Measurements from ENCODE around the gene HNRNPL. TPM values are rescaled to one million over a fixed set of nuclear protein-coding genes. Genes with fewer than 3 reads are reported as not detected.
A peak's percentile ranks its signal among the peaks of the same experiment; 100 is the strongest.

HNRNPL gene
- total and polyA plus RNA-seq, 10 of the 15 experiments (the other 5 are each of a cell fraction or from before 2014, with no cell fraction given), result 32.5 to 512 (median 306) TPM

GRCh38 chr19:38849147-38849859 lies 483 bp downstream of the HNRNPL start (continued):
- TF ChIP-seq RELB (IDR thresholded peaks at IDR 0.05; ENCODE audit: low read depth), result peak; percentile 90
- no peak for TF ChIP-seq ESRRA (IDR thresholded peaks at IDR 0.05; ENCODE audit: low read length)
- no peak; a peak in 1 of 4 replicates for TF ChIP-seq IKZF2 (IDR thresholded peaks at IDR 0.05)
- TF ChIP-seq SREBF1 (IDR thresholded peaks at IDR 0.05; ENCODE audit: low read length), result no peak

DNA sequence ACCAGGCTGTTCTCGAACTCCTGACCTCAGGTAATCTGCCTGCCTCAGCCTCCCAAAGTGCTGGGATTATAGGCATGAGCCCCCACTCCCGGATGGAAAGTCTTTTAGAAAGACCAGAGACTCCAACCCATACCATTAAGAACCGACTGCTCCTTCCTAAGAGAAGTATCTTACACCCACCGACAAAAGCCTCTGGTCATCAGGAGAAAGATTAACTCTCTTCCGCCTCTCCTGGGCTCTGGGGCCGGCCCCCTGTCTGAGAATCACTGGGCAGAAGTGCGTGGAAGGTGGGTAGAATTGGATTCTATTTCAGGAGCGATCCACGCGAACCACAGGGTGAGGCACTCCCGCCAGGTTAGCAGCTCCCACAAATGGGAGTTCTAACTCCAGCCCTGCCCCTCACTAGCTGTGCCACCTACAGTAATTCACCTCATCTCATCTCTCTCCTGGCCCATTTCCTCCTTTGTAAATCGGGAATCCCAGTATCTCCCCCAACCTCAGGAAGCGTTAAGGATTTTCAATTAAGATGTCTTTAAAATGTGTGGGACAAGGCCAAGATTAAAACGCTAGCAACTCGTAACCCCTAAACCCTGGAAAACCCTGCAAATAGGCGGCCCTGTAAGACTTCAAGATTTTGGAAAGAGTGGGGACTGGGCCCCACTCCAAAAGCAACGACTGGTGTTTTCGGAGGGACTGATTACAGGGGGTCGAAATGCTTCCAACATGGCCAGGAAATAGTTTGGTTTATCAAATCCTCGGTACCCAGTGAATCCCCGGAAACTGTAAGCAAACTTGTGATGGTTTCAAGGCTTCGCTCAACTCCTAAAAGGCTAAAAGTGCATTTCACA lies 1.3 kb downstream of the HNRNPL start:
- peaks cover 53% of the 10 kb centered on the region for H3K79me2 ChIP-seq (ENCODE audit: control insufficient read depth, insufficient read depth, low read length)
- RAD21 ChIA-PET (ENCODE audit: unreplicated experiment), result interaction anchor here (0.9 to 2.8 kb wide), 13 partner anchors 9 to 305 kb away, joined by 3 to 20 read pairs (median 4); partner anchors contain the start of genes ACTN4, ECH1, EIF3K and RINL
- peak overlapping the region; percentile 96 for H3K27ac ChIP-seq (ENCODE audit: control insufficient read depth, insufficient read depth)
- peaks cover 24 to 32% of the 10 kb centered on the region in 2 experiments for H3K36me3 ChIP-seq (ENCODE audit: control insufficient read depth in 2 of 2, insufficient read depth in 2 of 2, low read length in 1 of 2)
- POLR2A ChIA-PET, result interaction anchor here (0.5 to 3.8 kb wide), 22 partner anchors 9 to 437 kb away, joined by 3 to 43 read pairs (median 5); partner anchors contain the start of genes ECH1, EIF3K, FBXO17 and MAP4K1
- peaks cover 9% of the 10 kb centered on the region for H4K20me1 ChIP-seq (ENCODE audit: control insufficient read depth, insufficient read depth)
- peak overlapping the region; percentile 79 for H3K4me3 ChIP-seq
- H3K9ac ChIP-seq (ENCODE audit: control insufficient read depth, insufficient read depth, low read length), result peak overlapping the region; percentile 98
- TSS peak; percentile 66 for BruUV-seq (replicated peaks)
- ATAC-seq (no peak), FAIRE-seq (peak; percentile 7), DNase-seq (ENCODE audit: low read depth, low spot score) (no peak)
- H3K4me2 ChIP-seq (ENCODE audit: control insufficient read depth, insufficient read depth), result peak overlapping the region; percentile 85
- no peaks in the 10 kb centered on the region for H3K27me3 ChIP-seq (replicated peaks in 1 of 2; ENCODE audit: control insufficient read depth in 2 of 2, insufficient read depth in 2 of 2, low read length in 1 of 2)
- H3K9me3 ChIP-seq (replicated peaks; ENCODE audit: control insufficient read depth, insufficient read depth, low read length), result no peaks in the 10 kb centered on the region
- intact Hi-C loops (cut with micrococcal nuclease; ENCODE audit: unreplicated experiment), result no loop called here
- no peak overlapping the region for H2AFZ ChIP-seq (ENCODE audit: control insufficient read depth, low read depth, low read length)
- H3K4me1 ChIP-seq (ENCODE audit: control insufficient read depth, insufficient read depth, low read length), result peaks cover 18% of the 10 kb centered on the region
- in situ Hi-C loops (cut with MboI), result no loop called here
- CTCF ChIA-PET, result interaction anchor here (0.8 to 4.1 kb wide), 13 partner anchors 14 to 82 kb away, joined by 3 to 20 read pairs (median 4); partner anchors contain the start of genes ECH1, MRPS12, RINL and SARS2
- SMC1A ChIA-PET (ENCODE audit: uncharacterized antibody, unreplicated experiment), result interaction anchor here (0.9 to 2.6 kb wide), 8 partner anchors 15 to 942 kb away, joined by 3 to 18 read pairs (median 4); partner anchors contain the start of genes ECH1 and WDR87
- WGBS (ENCODE audit: insufficient coverage, insufficient replicate concordance, low lambda C conversion rate, missing lambda C conversion rate), result 1% methylated on average over 22 of the region's 22 CpGs
- TF ChIP-seq PBX3 (IDR thresholded peaks at IDR 0.05; ENCODE audit: insufficient replicate concordance, low read depth, low read length) (no peak), TBL1XR1 (IDR thresholded peaks at IDR 0.05; ENCODE audit: low read depth, low read length) (no peak), ATF2 (IDR thresholded peaks at IDR 0.05; ENCODE audit: low read length) (no peak), HDAC6 (IDR thresholded peaks at IDR 0.05; ENCODE audit: unreplicated experiment) (no peak), POLR2AphosphoS5 (IDR thresholded peaks at IDR 0.05; ENCODE audit: low read length) (peak; percentile 7; the same call in 1 of the 2 replicates), RFX5 (IDR thresholded peaks at IDR 0.05; ENCODE audit: low read depth, low read length) (no peak), POLR2A (IDR thresholded peaks at IDR 0.05; ENCODE audit: low read depth, low read length) (peak; percentile 70), KLF5 (IDR thresholded peaks at IDR 0.05; ENCODE audit: partially characterized antibody) (no peak), MEF2A (IDR thresholded peaks at IDR 0.05; ENCODE audit: insufficient read depth, low read depth, low read length) (no peak)
- TF ChIP-seq, protein P1, sequence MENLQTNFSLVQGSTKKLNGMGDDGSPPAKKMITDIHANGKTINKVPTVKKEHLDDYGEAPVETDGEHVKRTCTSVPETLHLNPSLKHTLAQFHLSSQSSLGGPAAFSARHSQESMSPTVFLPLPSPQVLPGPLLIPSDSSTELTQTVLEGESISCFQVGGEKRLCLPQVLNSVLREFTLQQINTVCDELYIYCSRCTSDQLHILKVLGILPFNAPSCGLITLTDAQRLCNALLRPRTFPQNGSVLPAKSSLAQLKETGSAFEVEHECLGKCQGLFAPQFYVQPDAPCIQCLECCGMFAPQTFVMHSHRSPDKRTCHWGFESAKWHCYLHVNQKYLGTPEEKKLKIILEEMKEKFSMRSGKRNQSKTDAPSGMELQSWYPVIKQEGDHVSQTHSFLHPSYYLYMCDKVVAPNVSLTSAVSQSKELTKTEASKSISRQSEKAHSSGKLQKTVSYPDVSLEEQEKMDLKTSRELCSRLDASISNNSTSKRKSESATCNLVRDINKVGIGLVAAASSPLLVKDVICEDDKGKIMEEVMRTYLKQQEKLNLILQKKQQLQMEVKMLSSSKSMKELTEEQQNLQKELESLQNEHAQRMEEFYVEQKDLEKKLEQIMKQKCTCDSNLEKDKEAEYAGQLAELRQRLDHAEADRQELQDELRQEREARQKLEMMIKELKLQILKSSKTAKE (IDR thresholded peaks at IDR 0.05; ENCODE audit: low read depth, poor library complexity, severe bottlenecking), result no peak
